Measurements from ENCODE around the gene KIAA0232. TPM values are rescaled to one million over a fixed set of nuclear protein-coding genes. Genes with fewer than 3 reads are reported as not detected.

Gene KIAA0232
- total and polyA plus RNA-seq, 10 of the 15 experiments (the other 5 are each of a cell fraction or from before 2014, with no cell fraction given) = 2.8 to 15.1 (median 10.8) TPM

DNA sequence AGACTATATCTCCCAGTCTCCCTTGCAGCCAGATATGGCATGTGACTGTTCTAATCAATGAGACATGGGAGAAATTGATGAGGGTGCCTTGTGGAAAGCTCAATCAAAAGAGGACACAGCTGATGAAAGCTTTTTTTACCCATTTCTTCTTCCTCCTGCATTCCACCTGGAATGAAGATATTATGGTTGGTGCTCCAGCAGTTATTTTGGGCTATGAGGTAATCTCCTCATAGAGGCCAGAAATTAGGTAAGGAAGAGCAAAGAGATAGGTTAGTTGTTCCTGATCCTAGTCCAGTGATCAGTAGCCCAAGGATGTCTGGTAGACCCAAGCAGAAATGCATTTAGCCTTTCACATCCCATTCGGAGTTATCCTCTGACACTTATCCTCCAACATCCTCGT lies 16.8 kb upstream of the KIAA0232 start:
- no peaks in the 10 kb centered on the region for H3K36me3 ChIP-seq (ENCODE audit: control insufficient read depth in 2 of 2, insufficient read depth in 2 of 2, low read length in 1 of 2)
- no peak overlapping the region for H3K9ac ChIP-seq (ENCODE audit: control insufficient read depth, insufficient read depth, low read length)
- no peak for DNase-seq (ENCODE audit: low read depth, low spot score)
- FAIRE-seq = no peak
- H3K4me1 ChIP-seq (ENCODE audit: control insufficient read depth, insufficient read depth, low read length) = peaks cover 14% of the 10 kb centered on the region
- intact Hi-C loops (cut with micrococcal nuclease; ENCODE audit: unreplicated experiment) = no loop called here
- ATAC-seq = no peak
- H3K9me3 ChIP-seq (replicated peaks; ENCODE audit: control insufficient read depth, insufficient read depth, low read length) = no peaks in the 10 kb centered on the region
- in situ Hi-C loops (cut with MboI) = no loop called here
- RAD21 ChIA-PET (ENCODE audit: unreplicated experiment) = no interaction called here
- H3K4me2 ChIP-seq (ENCODE audit: control insufficient read depth, insufficient read depth) = no peak overlapping the region
- no peaks in the 10 kb centered on the region for H3K27me3 ChIP-seq (replicated peaks in 1 of 2; ENCODE audit: control insufficient read depth in 2 of 2, insufficient read depth in 2 of 2, low read length in 1 of 2)
- no peak overlapping the region for H3K4me3 ChIP-seq
- 42% methylated on average over 2 of the region's 2 CpGs for WGBS (ENCODE audit: insufficient coverage, insufficient replicate concordance, low lambda C conversion rate, missing lambda C conversion rate)
- SMC1A ChIA-PET (ENCODE audit: uncharacterized antibody, unreplicated experiment) = interaction anchor here (1.2 kb wide), 1 partner anchor 107 kb away, joined by 3 read pairs; no protein-coding TSS in a partner anchor
- CTCF ChIA-PET = interaction anchor here (1.5 kb wide), 1 partner anchor 108 kb away, joined by 3 read pairs; no protein-coding TSS in a partner anchor
- BruUV-seq (replicated peaks) = no TSS peak
- no peaks in the 10 kb centered on the region for H3K79me2 ChIP-seq (ENCODE audit: control insufficient read depth, insufficient read depth, low read length)
- TF ChIP-seq CREB1 (IDR thresholded peaks at IDR 0.05; ENCODE audit: low read depth) (no peak), NRF1 (conservative IDR thresholded peaks at IDR 0.05; ENCODE audit: low read depth, low read length) (no peak), GATAD2B (conservative IDR thresholded peaks at IDR 0.05; ENCODE audit: low read depth) (no peak), MEF2A (IDR thresholded peaks at IDR 0.05; ENCODE audit: insufficient read depth, low read depth, low read length) (no peak), RBBP5 (conservative IDR thresholded peaks at IDR 0.05) (no peak), NFIC (IDR thresholded peaks at IDR 0.05; ENCODE audit: low read depth, low read length) (no peak), IKZF1 (conservative IDR thresholded peaks at IDR 0.05) (no peak), IKZF2 (IDR thresholded peaks at IDR 0.05) (no peak), RAD21 (IDR thresholded peaks at IDR 0.05; ENCODE audit: insufficient read depth, low read depth, low read length) (no peak)
- POLR2A ChIA-PET = no interaction called here
- no peak overlapping the region for H2AFZ ChIP-seq (ENCODE audit: control insufficient read depth, low read depth, low read length)
- H3K27ac ChIP-seq (ENCODE audit: control insufficient read depth, insufficient read depth) = no peak overlapping the region
- H4K20me1 ChIP-seq (ENCODE audit: control insufficient read depth, insufficient read depth) = no peaks in the 10 kb centered on the region

DNA sequence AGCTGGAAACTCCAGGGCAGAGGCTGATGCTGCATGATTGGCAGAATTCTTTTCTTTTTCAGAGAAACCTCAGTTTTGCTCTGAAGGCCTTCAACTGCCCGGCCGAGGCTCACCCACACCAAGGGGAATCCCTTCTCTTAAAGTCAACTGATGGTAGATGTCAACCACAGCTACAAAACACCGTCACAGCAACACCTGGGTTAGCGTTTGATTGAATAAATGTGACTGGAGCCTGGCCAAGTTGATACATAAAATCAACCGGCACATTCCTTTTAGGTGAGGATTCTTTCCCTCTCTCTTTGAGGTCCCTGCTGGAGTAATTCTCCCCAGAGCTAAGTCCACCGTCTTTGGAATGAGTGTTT lies 15.2 kb upstream of the KIAA0232 start:
- ChIA-PET POLR2A (interaction anchor here (1.5 kb wide), 1 partner anchor 106 kb away, joined by 4 read pairs; no protein-coding TSS in a partner anchor), CTCF (interaction anchor here (0.7 to 19.6 kb wide), 4 partner anchors 8 to 105 kb away, joined by 3 to 300 read pairs (median 4); no protein-coding TSS in a partner anchor), SMC1A (ENCODE audit: uncharacterized antibody, unreplicated experiment) (interaction anchor here (0.6 to 2.0 kb wide), 4 partner anchors 14 to 138 kb away, joined by 3 to 6 read pairs (median 4); no protein-coding TSS in a partner anchor), RAD21 (ENCODE audit: unreplicated experiment) (interaction anchor here (0.7 to 4.1 kb wide), 2 partner anchors 51 to 106 kb away, joined by 4 to 20 read pairs; no protein-coding TSS in a partner anchor)
- in situ Hi-C loops (cut with MboI) = no loop called here
- Histone ChIP-seq H3K4me3 (no peak overlapping the region), H4K20me1 (ENCODE audit: control insufficient read depth, insufficient read depth) (no peaks in the 10 kb centered on the region), H3K4me1 (ENCODE audit: control insufficient read depth, insufficient read depth, low read length) (peaks cover 14% of the 10 kb centered on the region), H3K27me3 (replicated peaks in 1 of 2; ENCODE audit: control insufficient read depth in 2 of 2, insufficient read depth in 2 of 2, low read length in 1 of 2) (no peaks in the 10 kb centered on the region), H3K4me2 (ENCODE audit: control insufficient read depth, insufficient read depth) (no peak overlapping the region), H3K27ac (ENCODE audit: control insufficient read depth, insufficient read depth) (no peak overlapping the region), H2AFZ (ENCODE audit: control insufficient read depth, low read depth, low read length) (no peak overlapping the region), H3K79me2 (ENCODE audit: control insufficient read depth, insufficient read depth, low read length) (no peaks in the 10 kb centered on the region), H3K9ac (ENCODE audit: control insufficient read depth, insufficient read depth, low read length) (no peak overlapping the region), H3K36me3 (ENCODE audit: control insufficient read depth in 2 of 2, insufficient read depth in 2 of 2, low read length in 1 of 2) (no peaks in the 10 kb centered on the region), H3K9me3 (replicated peaks; ENCODE audit: control insufficient read depth, insufficient read depth, low read length) (no peaks in the 10 kb centered on the region)
- WGBS (ENCODE audit: insufficient coverage, insufficient replicate concordance, low lambda C conversion rate, missing lambda C conversion rate) = 21% methylated on average over 6 of the region's 6 CpGs
- BruUV-seq (replicated peaks) = no TSS peak
- no peak for DNase-seq (ENCODE audit: low read depth, low spot score)
- FAIRE-seq = no peak
- no peak for TF ChIP-seq NRF1 (conservative IDR thresholded peaks at IDR 0.05; ENCODE audit: low read depth, low read length)
- no peak for TF ChIP-seq CREB1 (IDR thresholded peaks at IDR 0.05; ENCODE audit: low read depth)
- no peak for TF ChIP-seq HDAC2 (IDR thresholded peaks at IDR 0.05)
- TF ChIP-seq ATF7 (IDR thresholded peaks at IDR 0.05; ENCODE audit: low read depth) = no peak
- ATAC-seq = no peak
- intact Hi-C loops (cut with micrococcal nuclease; ENCODE audit: unreplicated experiment) = no loop called here

All from GM12878 (cell line).